H1 (cell line): Measurements from ENCODE around the gene CDH8.

ENCODE experiments used
- ASH2L ChIP-seq: fragments of 200-600, 300-600 bp; sonication (generic); IDR thresholded peaks from one replicate; pipeline ENCODE4 v1.7.1; 2017; ENCODE audit warnings: low read length
- ATF3 ChIP-seq: IDR thresholded peaks from 2 replicates; pipeline ENCODE4 v1.6.1; 2011; ENCODE audit warnings: low read depth, mild to moderate bottlenecking, low read length; ENCODE audit not compliant: insufficient read depth
- CTCF ChIP-seq, 3 experiments: IDR thresholded peaks; 1 replicate in 2 of 3; 2 replicates in 1 of 3; pipeline versions ENCODE4 v1.5.1 to v1.6.1; 2011; ENCODE audit warnings: low read length in 3 of 3, mild to moderate bottlenecking in 3 of 3, inconsistent platforms in 2 of 3, low read depth in 1 of 3, moderate library complexity in 1 of 3; ENCODE audit not compliant: insufficient read depth in 1 of 3; ENCODE audit errors: control extremely low read depth in 1 of 3
- MAFK ChIP-seq: IDR thresholded peaks from 2 replicates; pipeline ENCODE4 v1.6.1; 2012; ENCODE audit warnings: low read depth, mild to moderate bottlenecking, improper control_type of control experiment, low read length
- POLR2A ChIP-seq, 2 experiments: IDR thresholded peaks; 1 replicate in 1 of 2; 2 replicates in 1 of 2; pipeline ENCODE4 v1.6.1; 2011; ENCODE audit warnings: low read depth in 2 of 2, low read length in 2 of 2, mild to moderate bottlenecking in 2 of 2; ENCODE audit errors: control extremely low read depth in 1 of 2
- POLR2AphosphoS5 ChIP-seq: IDR thresholded peaks from 2 replicates; pipeline ENCODE4 v1.6.1; 2011; ENCODE audit warnings: low read depth, low read length
- RAD21 ChIP-seq, 2 experiments: IDR thresholded peaks in 1 of 2; conservative IDR thresholded peaks in 1 of 2; 2 replicates each; pipeline ENCODE4 v1.6.1; 2011; ENCODE audit warnings: low read depth in 2 of 2, low read length in 2 of 2, improper control_type of control experiment in 1 of 2, inconsistent platforms in 1 of 2, mild to moderate bottlenecking in 1 of 2, moderate library complexity in 1 of 2
- RFX5 ChIP-seq: IDR thresholded peaks from 2 replicates; pipeline ENCODE4 v1.6.1; 2011; ENCODE audit warnings: low read depth, low read length, improper control_type of control experiment, borderline replicate concordance
- SIN3A ChIP-seq, 2 experiments: IDR thresholded peaks in 1 of 2; conservative IDR thresholded peaks in 1 of 2; 2 replicates each; pipeline ENCODE4 v1.6.1; 2011 to 2012; ENCODE audit warnings: low read length in 2 of 2, improper control_type of control experiment in 1 of 2, low read depth in 1 of 2, mild to moderate bottlenecking in 1 of 2

- TF ChIP-seq POLR2A (IDR thresholded peaks at IDR 0.05; ENCODE audit: control extremely low read depth in 1 of 2, low read depth in 2 of 2, low read length in 2 of 2), result no peak
- TF ChIP-seq SIN3A (conservative IDR thresholded peaks at IDR 0.05 in 1 of 2, IDR thresholded peaks at IDR 0.05 in 1 of 2; ENCODE audit: low read depth in 1 of 2, low read length in 2 of 2), result no peak
- no peak for TF ChIP-seq CTCF (IDR thresholded peaks at IDR 0.05; ENCODE audit: control extremely low read depth in 1 of 3, insufficient read depth in 1 of 3, low read depth in 1 of 3, low read length in 3 of 3)
- TF ChIP-seq ASH2L, result no peak
- TF ChIP-seq MAFK, result no peak
- TF ChIP-seq ATF3, result no peak
- TF ChIP-seq POLR2AphosphoS5, result no peak
- TF ChIP-seq RFX5, result no peak
- no peak for TF ChIP-seq RAD21 (IDR thresholded peaks at IDR 0.05 in 1 of 2, conservative IDR thresholded peaks at IDR 0.05 in 1 of 2; ENCODE audit: low read depth in 2 of 2, low read length in 2 of 2)
Measured at GRCh38 chr16:61926766-61927165, 109.5 kb downstream of the CDH8 start.
